C4-2B (cell line): Measurements from ENCODE around the gene OSBPL8.

Source experiments
- ZFX ChIP-seq: fragments of 450-650 bp; IDR thresholded peaks from 2 replicates; pipeline ENCODE4 v1.6.1; 2017
- TF ChIP-seq, protein P1 (sequence below): fragments of 450-650 bp; conservative IDR thresholded peaks from 2 replicates; pipeline ENCODE4 v1.5.1; 2017; ENCODE audit warnings: mild to moderate bottlenecking

DNA sequence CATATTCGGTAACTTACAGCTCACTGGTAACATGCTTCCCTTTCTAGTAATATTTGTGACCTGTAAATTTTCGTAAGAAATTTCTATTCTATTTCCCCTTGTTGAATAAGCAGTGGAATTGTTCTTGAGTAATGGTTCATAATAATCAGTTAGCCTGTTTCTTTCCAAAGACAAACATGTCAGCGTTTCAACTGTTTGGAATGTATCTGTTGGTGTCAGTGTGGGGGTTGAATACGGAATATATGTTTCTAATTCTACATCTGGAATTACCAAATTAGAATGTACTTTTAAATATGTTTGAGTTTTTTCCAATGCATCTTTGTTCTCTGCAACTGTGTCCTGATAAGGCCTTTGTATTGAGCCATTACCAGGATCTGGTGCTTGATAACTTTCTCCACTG, 213.3 kb downstream of the OSBPL8 start:
- TF ChIP-seq, protein P1, sequence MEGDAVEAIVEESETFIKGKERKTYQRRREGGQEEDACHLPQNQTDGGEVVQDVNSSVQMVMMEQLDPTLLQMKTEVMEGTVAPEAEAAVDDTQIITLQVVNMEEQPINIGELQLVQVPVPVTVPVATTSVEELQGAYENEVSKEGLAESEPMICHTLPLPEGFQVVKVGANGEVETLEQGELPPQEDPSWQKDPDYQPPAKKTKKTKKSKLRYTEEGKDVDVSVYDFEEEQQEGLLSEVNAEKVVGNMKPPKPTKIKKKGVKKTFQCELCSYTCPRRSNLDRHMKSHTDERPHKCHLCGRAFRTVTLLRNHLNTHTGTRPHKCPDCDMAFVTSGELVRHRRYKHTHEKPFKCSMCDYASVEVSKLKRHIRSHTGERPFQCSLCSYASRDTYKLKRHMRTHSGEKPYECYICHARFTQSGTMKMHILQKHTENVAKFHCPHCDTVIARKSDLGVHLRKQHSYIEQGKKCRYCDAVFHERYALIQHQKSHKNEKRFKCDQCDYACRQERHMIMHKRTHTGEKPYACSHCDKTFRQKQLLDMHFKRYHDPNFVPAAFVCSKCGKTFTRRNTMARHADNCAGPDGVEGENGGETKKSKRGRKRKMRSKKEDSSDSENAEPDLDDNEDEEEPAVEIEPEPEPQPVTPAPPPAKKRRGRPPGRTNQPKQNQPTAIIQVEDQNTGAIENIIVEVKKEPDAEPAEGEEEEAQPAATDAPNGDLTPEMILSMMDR, result no peak
- TF ChIP-seq ZFX, result no peak
